ENCODE data around the gene HBG2.

HBG2 gene

DNA sequence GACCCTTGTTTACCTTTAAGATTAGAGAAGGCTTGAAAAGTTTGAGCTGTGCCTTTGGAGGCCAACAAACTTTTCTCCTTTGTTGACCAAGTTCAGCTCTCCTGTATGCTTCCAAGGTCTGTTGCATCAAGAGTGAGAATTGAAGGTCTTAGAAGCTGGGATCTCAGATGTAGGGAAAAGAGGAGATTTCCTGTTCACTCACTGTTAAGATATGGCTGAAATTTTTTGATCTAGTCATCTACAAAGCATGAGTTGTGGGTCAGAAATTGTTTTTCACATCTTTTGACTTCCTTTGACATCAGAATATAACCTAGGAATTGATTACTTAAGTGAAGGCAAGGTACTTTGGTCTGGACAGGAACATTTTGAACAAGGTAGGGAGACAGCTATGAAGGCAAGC is 35.1 kb upstream of the HBG2 start:
- Histone ChIP-seq H3K27me3 (ENCODE audit: control insufficient read depth, insufficient read depth, low read length) (no peaks in the 10 kb centered on the region), H3K36me3 (ENCODE audit: control insufficient read depth, insufficient read depth, low read length) (no peaks in the 10 kb centered on the region), H3K9ac (ENCODE audit: low read depth, low read length) (no peak overlapping the region), H3K9me3 (ENCODE audit: control insufficient read depth, insufficient read depth, low read length) (no peaks in the 10 kb centered on the region), H3K4me1 (ENCODE audit: control insufficient read depth, insufficient read depth, low read length) (no peaks in the 10 kb centered on the region), H3K4me3 (ENCODE audit: low read depth, low read length) (no peak overlapping the region)

DNA sequence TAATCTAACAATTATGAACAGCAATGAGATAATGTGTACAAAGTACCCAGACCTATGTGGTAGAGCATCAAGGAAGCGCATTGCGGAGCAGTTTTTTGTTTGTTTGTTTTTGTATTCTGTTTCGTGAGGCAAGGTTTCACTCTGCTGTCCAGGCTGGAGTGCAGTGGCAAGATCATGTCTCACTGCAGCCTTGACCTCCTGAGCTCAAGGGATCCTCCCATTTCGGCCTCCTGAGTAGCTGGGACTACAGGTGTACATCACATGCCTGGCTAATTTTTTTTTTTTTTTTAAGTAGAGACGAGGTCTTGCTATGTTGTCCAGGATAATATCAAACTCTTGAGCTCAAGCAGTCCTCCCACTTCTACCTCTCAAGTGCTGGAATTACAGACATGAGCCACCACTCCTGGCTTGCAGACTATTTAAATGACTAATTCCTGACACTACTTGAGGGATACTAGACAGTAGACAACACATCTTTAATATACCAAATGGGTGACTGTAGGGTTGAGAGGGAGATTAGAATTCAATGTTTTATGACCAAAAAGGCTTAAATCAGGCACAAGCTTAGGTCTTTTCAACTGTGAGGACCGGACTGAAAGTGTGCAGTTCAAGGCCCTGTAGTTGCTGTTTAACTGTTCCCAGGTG is 34.4 kb upstream of the HBG2 start:
- H3K36me3 ChIP-seq (ENCODE audit: control insufficient read depth, insufficient read depth, low read length) = no peaks in the 10 kb centered on the region

DNA sequence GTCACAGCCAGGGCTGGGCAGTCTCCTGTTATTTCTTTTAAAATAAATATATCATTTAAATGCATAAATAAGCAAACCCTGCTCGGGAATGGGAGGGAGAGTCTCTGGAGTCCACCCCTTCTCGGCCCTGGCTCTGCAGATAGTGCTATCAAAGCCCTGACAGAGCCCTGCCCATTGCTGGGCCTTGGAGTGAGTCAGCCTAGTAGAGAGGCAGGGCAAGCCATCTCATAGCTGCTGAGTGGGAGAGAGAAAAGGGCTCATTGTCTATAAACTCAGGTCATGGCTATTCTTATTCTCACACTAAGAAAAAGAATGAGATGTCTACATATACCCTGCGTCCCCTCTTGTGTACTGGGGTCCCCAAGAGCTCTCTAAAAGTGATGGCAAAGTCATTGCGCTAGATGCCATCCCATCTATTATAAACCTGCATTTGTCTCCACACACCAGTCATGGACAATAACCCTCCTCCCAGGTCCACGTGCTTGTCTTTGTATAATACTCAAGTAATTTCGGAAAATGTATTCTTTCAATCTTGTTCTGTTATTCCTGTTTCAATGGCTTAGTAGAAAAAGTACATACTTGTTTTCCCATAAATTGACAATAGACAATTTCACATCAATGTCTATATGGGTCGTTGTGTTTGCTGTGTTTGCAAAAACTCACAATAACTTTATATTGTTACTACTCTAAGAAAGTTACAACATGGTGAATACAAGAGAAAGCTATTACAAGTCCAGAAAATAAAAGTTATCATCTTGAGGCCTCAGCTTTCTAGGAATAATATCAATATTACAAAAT is 33.7 kb upstream of the HBG2 start:
- Histone ChIP-seq H3K9me3 (ENCODE audit: control insufficient read depth, insufficient read depth, low read length) (no peaks in the 10 kb centered on the region), H3K4me3 (ENCODE audit: low read depth, low read length) (no peak overlapping the region), H3K36me3 (ENCODE audit: control insufficient read depth, insufficient read depth, low read length) (no peaks in the 10 kb centered on the region), H3K9ac (ENCODE audit: low read depth, low read length) (no peak overlapping the region), H3K27me3 (ENCODE audit: control insufficient read depth, insufficient read depth, low read length) (no peaks in the 10 kb centered on the region), H3K4me1 (ENCODE audit: control insufficient read depth, insufficient read depth, low read length) (no peaks in the 10 kb centered on the region)

More for the DNA sequence above, 34.4 kb upstream of the HBG2 start:
- Histone ChIP-seq H3K4me1 (ENCODE audit: control insufficient read depth, insufficient read depth, low read length) (no peaks in the 10 kb centered on the region), H3K27me3 (ENCODE audit: control insufficient read depth, insufficient read depth, low read length) (no peaks in the 10 kb centered on the region), H3K4me3 (ENCODE audit: low read depth, low read length) (no peak overlapping the region), H3K9ac (ENCODE audit: low read depth, low read length) (no peak overlapping the region), H3K9me3 (ENCODE audit: control insufficient read depth, insufficient read depth, low read length) (no peaks in the 10 kb centered on the region)

DNA sequence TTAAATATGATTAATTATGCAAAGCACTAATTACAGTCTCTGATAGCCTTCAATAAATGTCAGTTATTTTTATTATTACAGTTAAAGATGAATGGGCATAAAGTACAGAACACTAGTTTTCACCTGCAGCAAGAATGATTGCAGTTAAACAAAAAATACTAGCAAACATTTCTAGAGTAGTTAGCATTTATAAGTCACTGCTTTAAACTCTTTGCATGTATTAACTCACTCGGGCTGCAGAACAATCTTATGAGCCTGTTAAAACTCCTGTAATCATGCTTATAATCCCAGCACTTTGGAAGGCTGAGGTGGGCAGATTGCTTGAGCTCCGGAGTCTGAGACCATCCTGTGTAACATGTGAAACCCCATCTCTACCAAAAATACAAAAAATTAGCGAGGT is 32.3 kb upstream of the HBG2 start:
- Histone ChIP-seq H3K4me1 (ENCODE audit: control insufficient read depth, insufficient read depth, low read length) (no peaks in the 10 kb centered on the region), H3K36me3 (ENCODE audit: control insufficient read depth, insufficient read depth, low read length) (no peaks in the 10 kb centered on the region), H3K9me3 (ENCODE audit: control insufficient read depth, insufficient read depth, low read length) (no peaks in the 10 kb centered on the region), H3K27me3 (ENCODE audit: control insufficient read depth, insufficient read depth, low read length) (no peaks in the 10 kb centered on the region), H3K4me3 (ENCODE audit: low read depth, low read length) (no peak overlapping the region), H3K9ac (ENCODE audit: low read depth, low read length) (no peak overlapping the region)

DNA sequence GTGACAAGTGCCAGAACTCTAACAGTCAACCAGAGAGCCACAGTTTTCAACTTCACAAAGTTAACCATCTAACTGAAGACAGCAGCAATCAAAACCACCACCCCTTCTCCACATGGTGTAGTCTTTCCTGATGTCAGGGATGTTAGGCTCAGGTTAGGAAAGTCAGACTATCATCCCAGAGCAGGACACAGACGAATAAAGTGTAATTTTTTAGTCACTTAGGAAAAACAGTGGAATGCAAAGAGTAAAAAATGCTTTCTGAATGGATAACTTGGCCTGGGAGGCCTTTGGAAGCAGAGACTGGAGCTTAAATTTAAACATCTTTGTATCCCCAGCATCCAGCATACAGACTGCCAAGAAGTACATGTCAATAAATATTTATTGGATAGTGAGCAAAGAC is 31.8 kb upstream of the HBG2 start:
- Histone ChIP-seq H3K4me3 (ENCODE audit: low read depth, low read length) (no peak overlapping the region), H3K9ac (ENCODE audit: low read depth, low read length) (no peak overlapping the region), H3K9me3 (ENCODE audit: control insufficient read depth, insufficient read depth, low read length) (no peaks in the 10 kb centered on the region), H3K4me1 (ENCODE audit: control insufficient read depth, insufficient read depth, low read length) (no peaks in the 10 kb centered on the region), H3K27me3 (ENCODE audit: control insufficient read depth, insufficient read depth, low read length) (no peaks in the 10 kb centered on the region), H3K36me3 (ENCODE audit: control insufficient read depth, insufficient read depth, low read length) (no peaks in the 10 kb centered on the region)

DNA sequence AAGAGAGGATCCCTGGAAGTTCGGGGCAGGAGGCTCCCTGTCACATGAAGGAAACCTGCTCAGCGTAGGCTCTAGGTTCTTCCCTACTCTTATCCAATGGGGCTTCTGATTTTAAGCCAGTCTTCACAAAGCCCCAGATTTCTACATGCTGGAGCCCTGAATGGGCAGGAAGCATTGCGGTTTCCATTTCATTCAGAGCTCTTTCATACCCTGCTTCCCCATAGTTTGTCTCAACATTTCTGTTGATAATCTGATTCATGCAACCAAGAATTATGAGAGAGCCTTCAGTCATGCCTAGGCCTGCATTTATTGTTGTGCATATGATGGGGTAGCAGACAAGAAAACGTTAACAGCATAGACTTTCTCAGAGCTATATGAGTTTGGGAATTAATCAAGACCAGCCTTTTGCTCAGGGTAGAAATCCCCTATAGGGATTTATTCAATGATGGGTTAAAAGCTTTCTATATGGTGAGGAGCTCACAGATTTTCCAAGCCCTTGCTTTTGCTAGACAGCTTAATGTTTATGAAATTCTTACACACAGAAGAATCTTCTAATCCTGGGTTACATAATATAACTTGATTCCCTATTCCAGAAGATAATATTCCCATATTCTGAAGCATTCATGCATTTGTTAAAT is 31.2 kb upstream of the HBG2 start:
- no peak overlapping the region for H3K4me3 ChIP-seq (ENCODE audit: low read depth, low read length)
- no peaks in the 10 kb centered on the region for H3K4me1 ChIP-seq (ENCODE audit: control insufficient read depth, insufficient read depth, low read length)
- H3K9ac ChIP-seq (ENCODE audit: low read depth, low read length) = no peak overlapping the region
- no peaks in the 10 kb centered on the region for H3K27me3 ChIP-seq (ENCODE audit: control insufficient read depth, insufficient read depth, low read length)
- no peaks in the 10 kb centered on the region for H3K36me3 ChIP-seq (ENCODE audit: control insufficient read depth, insufficient read depth, low read length)
- no peaks in the 10 kb centered on the region for H3K9me3 ChIP-seq (ENCODE audit: control insufficient read depth, insufficient read depth, low read length)

DNA sequence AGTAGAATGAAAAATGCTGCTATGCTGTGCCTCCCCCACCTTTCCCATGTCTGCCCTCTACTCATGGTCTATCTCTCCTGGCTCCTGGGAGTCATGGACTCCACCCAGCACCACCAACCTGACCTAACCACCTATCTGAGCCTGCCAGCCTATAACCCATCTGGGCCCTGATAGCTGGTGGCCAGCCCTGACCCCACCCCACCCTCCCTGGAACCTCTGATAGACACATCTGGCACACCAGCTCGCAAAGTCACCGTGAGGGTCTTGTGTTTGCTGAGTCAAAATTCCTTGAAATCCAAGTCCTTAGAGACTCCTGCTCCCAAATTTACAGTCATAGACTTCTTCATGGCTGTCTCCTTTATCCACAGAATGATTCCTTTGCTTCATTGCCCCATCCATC is 30.1 kb upstream of the HBG2 start:
- Histone ChIP-seq H3K36me3 (ENCODE audit: control insufficient read depth, insufficient read depth, low read length) (no peaks in the 10 kb centered on the region), H3K9ac (ENCODE audit: low read depth, low read length) (no peak overlapping the region), H3K27me3 (ENCODE audit: control insufficient read depth, insufficient read depth, low read length) (no peaks in the 10 kb centered on the region), H3K9me3 (ENCODE audit: control insufficient read depth, insufficient read depth, low read length) (no peaks in the 10 kb centered on the region), H3K4me3 (ENCODE audit: low read depth, low read length) (no peak overlapping the region), H3K4me1 (ENCODE audit: control insufficient read depth, insufficient read depth, low read length) (no peaks in the 10 kb centered on the region)

DNA sequence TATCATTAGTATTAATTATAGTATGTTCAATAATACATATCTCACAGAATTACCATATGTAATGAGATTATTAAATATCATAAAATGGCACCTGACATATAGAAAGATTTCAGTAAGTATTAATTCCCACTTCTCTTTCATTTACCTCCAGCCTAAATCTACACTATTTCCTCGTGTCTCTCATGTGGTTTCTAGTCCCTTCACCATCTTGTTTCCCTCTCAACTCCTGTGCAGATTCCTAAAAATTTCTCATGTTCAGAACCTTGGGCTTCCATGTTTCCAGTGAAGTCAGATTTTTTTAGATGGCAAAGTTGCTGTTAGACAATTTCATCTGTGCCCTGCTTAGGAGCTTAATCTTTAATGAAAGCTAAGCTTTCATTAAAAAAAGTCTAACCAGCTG is 29.3 kb upstream of the HBG2 start:
- no peaks in the 10 kb centered on the region for H3K9me3 ChIP-seq (ENCODE audit: control insufficient read depth, insufficient read depth, low read length)
- no peak overlapping the region for H3K9ac ChIP-seq (ENCODE audit: low read depth, low read length)
- no peaks in the 10 kb centered on the region for H3K36me3 ChIP-seq (ENCODE audit: control insufficient read depth, insufficient read depth, low read length)
- no peak overlapping the region for H3K4me3 ChIP-seq (ENCODE audit: low read depth, low read length)
- H3K4me1 ChIP-seq (ENCODE audit: control insufficient read depth, insufficient read depth, low read length) = no peaks in the 10 kb centered on the region
- H3K27me3 ChIP-seq (ENCODE audit: control insufficient read depth, insufficient read depth, low read length) = no peaks in the 10 kb centered on the region

DNA sequence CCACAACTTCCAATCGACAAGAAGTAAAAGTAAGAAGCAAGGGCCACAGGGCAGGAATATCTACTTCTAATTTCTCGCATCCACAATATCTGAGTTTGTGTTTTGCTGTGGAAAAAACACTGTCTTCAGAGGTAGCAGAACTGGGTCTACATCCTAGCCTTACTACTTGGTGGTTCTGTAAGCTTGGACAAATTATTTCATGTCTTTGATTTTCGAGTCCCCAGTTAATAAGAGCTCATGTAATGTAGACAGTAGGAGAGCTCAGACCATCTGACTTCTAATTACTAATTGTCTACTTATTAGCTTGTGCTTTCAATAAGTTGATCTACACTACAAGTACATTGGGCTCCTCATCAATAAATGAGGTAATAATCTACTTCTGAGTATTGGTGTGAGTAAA is 28.5 kb upstream of the HBG2 start:
- no peaks in the 10 kb centered on the region for H3K4me1 ChIP-seq (ENCODE audit: control insufficient read depth, insufficient read depth, low read length)
- no peaks in the 10 kb centered on the region for H3K27me3 ChIP-seq (ENCODE audit: control insufficient read depth, insufficient read depth, low read length)
- H3K36me3 ChIP-seq (ENCODE audit: control insufficient read depth, insufficient read depth, low read length) = no peaks in the 10 kb centered on the region
- no peak overlapping the region for H3K9ac ChIP-seq (ENCODE audit: low read depth, low read length)
- H3K9me3 ChIP-seq (ENCODE audit: control insufficient read depth, insufficient read depth, low read length) = no peaks in the 10 kb centered on the region
- no peak overlapping the region for H3K4me3 ChIP-seq (ENCODE audit: low read depth, low read length)

DNA sequence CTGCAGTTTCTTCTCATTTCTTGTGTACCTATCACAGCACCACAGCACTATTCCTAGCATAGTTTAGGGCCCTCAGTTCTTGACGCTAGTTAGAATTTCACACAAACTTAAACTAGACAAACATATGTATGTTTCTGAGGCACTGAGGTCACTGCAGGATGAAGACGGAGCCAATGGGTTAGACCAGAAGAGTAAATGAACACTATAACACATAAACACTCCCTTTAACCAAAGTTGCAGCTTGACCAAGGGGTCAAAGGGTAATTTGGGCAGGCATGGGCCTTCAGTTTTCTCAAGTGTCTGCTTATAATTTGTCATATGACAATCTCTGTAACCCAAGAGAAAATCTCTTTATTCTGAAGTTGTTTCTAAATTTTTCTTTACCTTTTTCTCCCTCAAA is 28.0 kb upstream of the HBG2 start:
- H3K9ac ChIP-seq (ENCODE audit: low read depth, low read length) = no peak overlapping the region
- no peak overlapping the region for H3K4me3 ChIP-seq (ENCODE audit: low read depth, low read length)
- no peaks in the 10 kb centered on the region for H3K4me1 ChIP-seq (ENCODE audit: control insufficient read depth, insufficient read depth, low read length)
- H3K9me3 ChIP-seq (ENCODE audit: control insufficient read depth, insufficient read depth, low read length) = no peaks in the 10 kb centered on the region
- H3K36me3 ChIP-seq (ENCODE audit: control insufficient read depth, insufficient read depth, low read length) = no peaks in the 10 kb centered on the region
- no peaks in the 10 kb centered on the region for H3K27me3 ChIP-seq (ENCODE audit: control insufficient read depth, insufficient read depth, low read length)

DNA sequence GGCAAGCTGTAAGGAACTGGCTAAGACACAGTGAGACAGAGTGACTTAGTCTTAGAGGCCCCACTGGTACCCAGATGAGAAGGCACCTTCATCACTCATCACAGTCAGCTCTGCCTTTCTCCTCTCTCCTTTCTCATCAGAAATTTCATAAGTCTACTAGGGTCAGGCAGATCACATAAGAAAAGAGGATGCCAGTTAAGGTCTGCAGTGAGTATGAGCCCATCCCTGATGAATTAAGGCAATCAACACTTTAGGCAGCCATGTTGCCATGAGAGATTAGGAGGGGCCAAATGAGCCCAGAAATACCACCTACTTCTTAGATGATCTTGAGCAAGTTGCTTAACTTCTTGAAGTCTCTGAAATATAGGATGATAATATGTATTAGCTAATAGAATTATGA is 27.0 kb upstream of the HBG2 start:
- no peaks in the 10 kb centered on the region for H3K27me3 ChIP-seq (ENCODE audit: control insufficient read depth, insufficient read depth, low read length)
- no peaks in the 10 kb centered on the region for H3K4me1 ChIP-seq (ENCODE audit: control insufficient read depth, insufficient read depth, low read length)
- H3K9me3 ChIP-seq (ENCODE audit: control insufficient read depth, insufficient read depth, low read length) = no peaks in the 10 kb centered on the region
- no peak overlapping the region for H3K9ac ChIP-seq (ENCODE audit: low read depth, low read length)
- H3K36me3 ChIP-seq (ENCODE audit: control insufficient read depth, insufficient read depth, low read length) = no peaks in the 10 kb centered on the region
- H3K4me3 ChIP-seq (ENCODE audit: low read depth, low read length) = no peak overlapping the region

DNA sequence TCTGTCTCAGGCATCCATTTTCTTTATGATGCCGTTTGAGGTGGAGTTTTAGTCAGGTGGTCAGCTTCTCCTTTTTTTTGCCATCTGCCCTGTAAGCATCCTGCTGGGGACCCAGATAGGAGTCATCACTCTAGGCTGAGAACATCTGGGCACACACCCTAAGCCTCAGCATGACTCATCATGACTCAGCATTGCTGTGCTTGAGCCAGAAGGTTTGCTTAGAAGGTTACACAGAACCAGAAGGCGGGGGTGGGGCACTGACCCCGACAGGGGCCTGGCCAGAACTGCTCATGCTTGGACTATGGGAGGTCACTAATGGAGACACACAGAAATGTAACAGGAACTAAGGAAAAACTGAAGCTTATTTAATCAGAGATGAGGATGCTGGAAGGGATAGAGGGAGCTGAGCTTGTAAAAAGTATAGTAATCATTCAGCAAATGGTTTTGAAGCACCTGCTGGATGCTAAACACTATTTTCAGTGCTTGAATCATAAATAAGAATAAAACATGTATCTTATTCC is 26.1 kb upstream of the HBG2 start:
- Histone ChIP-seq H3K9ac (ENCODE audit: low read depth, low read length) (no peak overlapping the region), H3K4me3 (ENCODE audit: low read depth, low read length) (no peak overlapping the region), H3K4me1 (ENCODE audit: control insufficient read depth, insufficient read depth, low read length) (no peaks in the 10 kb centered on the region)

More for the DNA sequence above, 26.1 kb upstream of the HBG2 start:
- H3K9me3 ChIP-seq (ENCODE audit: control insufficient read depth, insufficient read depth, low read length) = no peaks in the 10 kb centered on the region
- H3K27me3 ChIP-seq (ENCODE audit: control insufficient read depth, insufficient read depth, low read length) = no peaks in the 10 kb centered on the region
- no peaks in the 10 kb centered on the region for H3K36me3 ChIP-seq (ENCODE audit: control insufficient read depth, insufficient read depth, low read length)
